A549 (cell line): ENCODE measurements around the gene GRPEL2. TPM values are rescaled to one million over a fixed set of nuclear protein-coding genes. Genes with fewer than 3 reads are reported as not detected.

Experiments used
- ATAC-seq, 2 experiments: fragments of 200-7000 bp in 1 of 2; fragments of >200 bp in 1 of 2; cut with Nextera tagmentation in 1 of 2; cut with Tn5 transposase in 1 of 2; 3 replicates each; pipeline versions ENCODE4 v1.8.0 to v1.9.1; 2018 to 2020; ENCODE audit warnings: mild to moderate bottlenecking in 1 of 2, moderate library complexity in 1 of 2
- CTCF ChIA-PET: fragments of 300-600 bp; sonication (Branson Sonifier 250); formaldehyde crosslinking; extraction: SDS; loops from one replicate; lab custom pipeline; 2021; ENCODE audit warnings: antibody characterized with exemption, inconsistent platforms; lab: Yijun Ruan, JAX
- POLR2A ChIA-PET: fragments of 350-600 bp; formaldehyde crosslinking; extraction: SDS; loops from one replicate; lab custom pipeline; 2021; ENCODE audit warnings: antibody characterized with exemption, inconsistent platforms; lab: Yijun Ruan, JAX
- DNase-seq, 2 experiments: peaks; one replicate each; pipeline versions ENCODE4 v3.0.0 to v3.0.0-alpha.2; 2011 to 2016; ENCODE audit warnings: low read depth in 1 of 2, low spot score in 1 of 2
- FAIRE-seq: peaks from 2 replicates; lab custom pipeline; 2011; peaks lifted over from hg19 to GRCh38; lab: Jason Lieb, UNC
- H3K27ac ChIP-seq, 2 experiments: fragments of >200 bp; sonication (Bioruptor Twin); formaldehyde crosslinking; 3 replicates each; pipeline ENCODE4 v1.5.1; 2016 to 2017
- H3K4me1 ChIP-seq: fragments of >200 bp; sonication (Bioruptor Twin); formaldehyde crosslinking; 3 replicates; pipeline ENCODE4 v1.6.1; 2016
- H3K4me2 ChIP-seq: fragments of >200 bp; sonication (Bioruptor Twin); formaldehyde crosslinking; 3 replicates; pipeline ENCODE4 v1.6.1; 2016
- H3K4me3 ChIP-seq: fragments of >200 bp; sonication (Bioruptor Twin); formaldehyde crosslinking; 3 replicates; pipeline ENCODE4 v1.5.1; 2016
- H3K9me3 ChIP-seq: fragments of >200 bp; sonication (Bioruptor Twin); formaldehyde crosslinking; 3 replicates; pipeline ENCODE4 v1.6.1; 2016
- CTCF ChIP-seq: fragments of >200 bp; sonication (Bioruptor Twin); formaldehyde crosslinking; IDR thresholded peaks from 3 replicates; pipeline ENCODE4 v1.5.1; 2016
- E2F6 ChIP-seq: IDR thresholded peaks from 2 replicates; pipeline ENCODE4 v1.6.1; 2012; ENCODE audit warnings: low read depth, borderline replicate concordance
- EHF ChIP-seq: fragments of 250-450 bp; sonication (Bioruptor Pico); IDR thresholded peaks from 2 replicates; pipeline ENCODE4 v1.5.0; 2020; ENCODE audit warnings: mild to moderate bottlenecking
- FOSB ChIP-seq: fragments of 250-450 bp; sonication (Bioruptor Pico); IDR thresholded peaks from 2 replicates; pipeline ENCODE4 v1.5.0; 2020; ENCODE audit warnings: mild to moderate bottlenecking, moderate library complexity
- KDM5A ChIP-seq: fragments of 200-600 bp; sonication (generic); IDR thresholded peaks from 2 replicates; pipeline ENCODE4 v1.6.1; 2016; ENCODE audit warnings: antibody characterized with exemption, mild to moderate bottlenecking
- MAFK ChIP-seq: fragments of 450-650 bp; IDR thresholded peaks from 2 replicates; pipeline ENCODE4 v1.6.1; 2014; ENCODE audit not compliant: partially characterized antibody
- POLR2A ChIP-seq: IDR thresholded peaks from 2 replicates; pipeline ENCODE4 v1.6.1; 2012; ENCODE audit warnings: mild to moderate bottlenecking, low read length
- POLR2AphosphoS2 ChIP-seq: conservative IDR thresholded peaks from 2 replicates; pipeline ENCODE4 v1.6.1; 2012; ENCODE audit warnings: low read length, improper control_type of control experiment, inconsistent platforms
- RAD21 ChIP-seq, 2 experiments: fragments of >200 bp in 1 of 2; sonication (Bioruptor Twin) in 1 of 2; formaldehyde crosslinking in 1 of 2; IDR thresholded peaks in 1 of 2; conservative IDR thresholded peaks in 1 of 2; 2 replicates in 1 of 2; 3 replicates in 1 of 2; pipeline ENCODE4 v1.6.1; 2012 to 2018; ENCODE audit warnings: inconsistent platforms in 1 of 2
- ZFP36 ChIP-seq: fragments of 450-650 bp; IDR thresholded peaks from 2 replicates; pipeline ENCODE4 v1.6.1; 2014; ENCODE audit warnings: borderline replicate concordance; ENCODE audit not compliant: partially characterized antibody
- ZNF302 ChIP-seq: fragments of 250-450 bp; sonication (Bioruptor Pico); IDR thresholded peaks from 2 replicates; pipeline ENCODE4 v1.9.0; 2021; ENCODE audit warnings: inconsistent platforms, mild to moderate bottlenecking, moderate library complexity
- WGBS: methylation state at CpG from one replicate; pipeline ENCODE4 v1.1.6; 2017; ENCODE audit errors: missing lambda C conversion rate; 5-methylcytosine and 5-hydroxymethylcytosine counted together
- polyA plus RNA-seq, 4 experiments: library from polyadenylated mRNA; depleted of rRNA in 3 of 4; stranded (reverse); fragments of >200 nt; fragmentation: RNase III in 1 of 4; extraction: RNeasy Plus Mini Kit Qiagen cat#74134 plus additional on column Dnase treatment in 1 of 4; gene quantifications; 2 replicates in 3 of 4; 3 replicates in 1 of 4; pipeline ENCODE4 v1.2.3, GENCODE V29; 2011 to 2017
- TF ChIP-seq, protein P1 (sequence below): IDR thresholded peaks from 2 replicates; pipeline ENCODE4 v1.6.1; 2012
- TF ChIP-seq, protein P2 (sequence below): IDR thresholded peaks from 2 replicates; pipeline ENCODE4 v1.6.1; 2012
- TF ChIP-seq, protein P3 (sequence below): fragments of >200 bp; sonication (Bioruptor Twin); formaldehyde crosslinking; IDR thresholded peaks from 3 replicates; pipeline ENCODE4 v1.6.1; 2016
- TF ChIP-seq, protein P4 (sequence below): fragments of 200-600 bp; sonication (generic); IDR thresholded peaks from 2 replicates; pipeline ENCODE4 v1.6.1; 2016; ENCODE audit warnings: antibody characterized with exemption, mild to moderate bottlenecking, moderate library complexity
- TF ChIP-seq, protein P5 (sequence below): fragments of 450-650 bp; IDR thresholded peaks from 2 replicates; pipeline ENCODE4 v1.6.1; 2014; ENCODE audit warnings: antibody characterized with exemption

GRPEL2 gene
- polyA plus RNA-seq, 2 of the 4 experiments (the other 2 are of a cell fraction): 10.4 to 26.4 TPM

GRCh38 chr5:149309354-149309753 is 35.9 kb upstream of the GRPEL2 start:
- Histone ChIP-seq H3K4me1 (no peaks in the 10 kb centered on the region), H3K4me3 (no peak overlapping the region), H3K27ac (no peak overlapping the region), H3K4me2 (no peak overlapping the region), H3K9me3 (no peaks in the 10 kb centered on the region)
- no peak for FAIRE-seq
- POLR2A ChIA-PET: interaction anchor here (1.2 kb wide), 1 partner anchor 36 kb away, joined by 3 read pairs; the partner anchor contains the start of gene GRPEL2
- no peak for ATAC-seq
- WGBS: 85% methylated on average over 6 of the region's 6 CpGs
- DNase-seq: no peak
- TF ChIP-seq, protein P1, sequence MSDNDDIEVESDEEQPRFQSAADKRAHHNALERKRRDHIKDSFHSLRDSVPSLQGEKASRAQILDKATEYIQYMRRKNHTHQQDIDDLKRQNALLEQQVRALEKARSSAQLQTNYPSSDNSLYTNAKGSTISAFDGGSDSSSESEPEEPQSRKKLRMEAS: no peak
- TF ChIP-seq CTCF: no peak
- TF ChIP-seq KDM5A: no peak
- no peak for TF ChIP-seq POLR2A
- TF ChIP-seq, protein P2, sequence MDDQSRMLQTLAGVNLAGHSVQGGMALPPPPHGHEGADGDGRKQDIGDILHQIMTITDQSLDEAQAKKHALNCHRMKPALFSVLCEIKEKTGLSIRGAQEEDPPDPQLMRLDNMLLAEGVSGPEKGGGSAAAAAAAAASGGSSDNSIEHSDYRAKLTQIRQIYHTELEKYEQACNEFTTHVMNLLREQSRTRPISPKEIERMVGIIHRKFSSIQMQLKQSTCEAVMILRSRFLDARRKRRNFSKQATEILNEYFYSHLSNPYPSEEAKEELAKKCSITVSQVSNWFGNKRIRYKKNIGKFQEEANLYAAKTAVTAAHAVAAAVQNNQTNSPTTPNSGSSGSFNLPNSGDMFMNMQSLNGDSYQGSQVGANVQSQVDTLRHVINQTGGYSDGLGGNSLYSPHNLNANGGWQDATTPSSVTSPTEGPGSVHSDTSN: no peak
- no peak for TF ChIP-seq ZFP36
- no peak for TF ChIP-seq EHF
- TF ChIP-seq, protein P3, sequence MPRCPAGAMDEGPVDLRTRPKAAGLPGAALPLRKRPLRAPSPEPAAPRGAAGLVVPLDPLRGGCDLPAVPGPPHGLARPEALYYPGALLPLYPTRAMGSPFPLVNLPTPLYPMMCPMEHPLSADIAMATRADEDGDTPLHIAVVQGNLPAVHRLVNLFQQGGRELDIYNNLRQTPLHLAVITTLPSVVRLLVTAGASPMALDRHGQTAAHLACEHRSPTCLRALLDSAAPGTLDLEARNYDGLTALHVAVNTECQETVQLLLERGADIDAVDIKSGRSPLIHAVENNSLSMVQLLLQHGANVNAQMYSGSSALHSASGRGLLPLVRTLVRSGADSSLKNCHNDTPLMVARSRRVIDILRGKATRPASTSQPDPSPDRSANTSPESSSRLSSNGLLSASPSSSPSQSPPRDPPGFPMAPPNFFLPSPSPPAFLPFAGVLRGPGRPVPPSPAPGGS: no peak
- TF ChIP-seq FOSB (CRISPR knock-in tag): no peak
- no peak for TF ChIP-seq POLR2AphosphoS2
- no peak for TF ChIP-seq ZNF302 (CRISPR knock-in tag)
- no peak for TF ChIP-seq MAFK
- TF ChIP-seq E2F6: no peak
- TF ChIP-seq RAD21 (conservative IDR thresholded peaks at IDR 0.05 in 1 of 2, IDR thresholded peaks at IDR 0.05 in 1 of 2): no peak
- TF ChIP-seq, all 56 proteins: peak for 0
- CTCF ChIA-PET: interaction anchor here (0.6 to 21.3 kb wide), 6 partner anchors 8 to 309 kb away, joined by 3 to 275 read pairs (median 7); partner anchors contain the start of gene IL17B

GRCh38 chr5:149310488-149310887 is 34.8 kb upstream of the GRPEL2 start:
- DNase-seq (no peak), FAIRE-seq (no peak), ATAC-seq (no peak)
- 82% methylated on average over 4 of the region's 4 CpGs for WGBS
- CTCF ChIA-PET: interaction anchor here (0.7 to 21.3 kb wide), 5 partner anchors 9 to 308 kb away, joined by 3 to 275 read pairs (median 4); partner anchors contain the start of gene IL17B
- no peaks in the 10 kb centered on the region for H3K4me1 ChIP-seq
- POLR2A ChIA-PET: no interaction called here
- no peak overlapping the region for H3K4me2 ChIP-seq
- H3K27ac ChIP-seq: no peak overlapping the region
- TF ChIP-seq, protein P4, sequence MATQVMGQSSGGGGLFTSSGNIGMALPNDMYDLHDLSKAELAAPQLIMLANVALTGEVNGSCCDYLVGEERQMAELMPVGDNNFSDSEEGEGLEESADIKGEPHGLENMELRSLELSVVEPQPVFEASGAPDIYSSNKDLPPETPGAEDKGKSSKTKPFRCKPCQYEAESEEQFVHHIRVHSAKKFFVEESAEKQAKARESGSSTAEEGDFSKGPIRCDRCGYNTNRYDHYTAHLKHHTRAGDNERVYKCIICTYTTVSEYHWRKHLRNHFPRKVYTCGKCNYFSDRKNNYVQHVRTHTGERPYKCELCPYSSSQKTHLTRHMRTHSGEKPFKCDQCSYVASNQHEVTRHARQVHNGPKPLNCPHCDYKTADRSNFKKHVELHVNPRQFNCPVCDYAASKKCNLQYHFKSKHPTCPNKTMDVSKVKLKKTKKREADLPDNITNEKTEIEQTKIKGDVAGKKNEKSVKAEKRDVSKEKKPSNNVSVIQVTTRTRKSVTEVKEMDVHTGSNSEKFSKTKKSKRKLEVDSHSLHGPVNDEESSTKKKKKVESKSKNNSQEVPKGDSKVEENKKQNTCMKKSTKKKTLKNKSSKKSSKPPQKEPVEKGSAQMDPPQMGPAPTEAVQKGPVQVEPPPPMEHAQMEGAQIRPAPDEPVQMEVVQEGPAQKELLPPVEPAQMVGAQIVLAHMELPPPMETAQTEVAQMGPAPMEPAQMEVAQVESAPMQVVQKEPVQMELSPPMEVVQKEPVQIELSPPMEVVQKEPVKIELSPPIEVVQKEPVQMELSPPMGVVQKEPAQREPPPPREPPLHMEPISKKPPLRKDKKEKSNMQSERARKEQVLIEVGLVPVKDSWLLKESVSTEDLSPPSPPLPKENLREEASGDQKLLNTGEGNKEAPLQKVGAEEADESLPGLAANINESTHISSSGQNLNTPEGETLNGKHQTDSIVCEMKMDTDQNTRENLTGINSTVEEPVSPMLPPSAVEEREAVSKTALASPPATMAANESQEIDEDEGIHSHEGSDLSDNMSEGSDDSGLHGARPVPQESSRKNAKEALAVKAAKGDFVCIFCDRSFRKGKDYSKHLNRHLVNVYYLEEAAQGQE: no peak
- TF ChIP-seq, protein P5, sequence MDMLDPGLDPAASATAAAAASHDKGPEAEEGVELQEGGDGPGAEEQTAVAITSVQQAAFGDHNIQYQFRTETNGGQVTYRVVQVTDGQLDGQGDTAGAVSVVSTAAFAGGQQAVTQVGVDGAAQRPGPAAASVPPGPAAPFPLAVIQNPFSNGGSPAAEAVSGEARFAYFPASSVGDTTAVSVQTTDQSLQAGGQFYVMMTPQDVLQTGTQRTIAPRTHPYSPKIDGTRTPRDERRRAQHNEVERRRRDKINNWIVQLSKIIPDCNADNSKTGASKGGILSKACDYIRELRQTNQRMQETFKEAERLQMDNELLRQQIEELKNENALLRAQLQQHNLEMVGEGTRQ: no peak
- H3K9me3 ChIP-seq: no peaks in the 10 kb centered on the region
- no peak overlapping the region for H3K4me3 ChIP-seq
